Activated naive CD4-positive, alpha-beta T cell treated with anti-CD3 and anti-CD28 coated beads, Interleukin-2, amount 10 ng/mL, durations not matched to agents 5 hours and 36 hours (primary cell): ENCODE measurements around the gene PALB2. TPM values are rescaled to one million over a fixed set of nuclear protein-coding genes. Genes with fewer than 3 reads are reported as not detected.

Experiments used
- total RNA-seq, 2 experiments: library from RNA; stranded (reverse); gene quantifications; one replicate each; pipeline ENCODE4 v1.2.3, GENCODE V29; 2021

PALB2 gene
- total RNA-seq, result 10 to 100 TPM; 18.3 to 18.7 TPM

DNA sequence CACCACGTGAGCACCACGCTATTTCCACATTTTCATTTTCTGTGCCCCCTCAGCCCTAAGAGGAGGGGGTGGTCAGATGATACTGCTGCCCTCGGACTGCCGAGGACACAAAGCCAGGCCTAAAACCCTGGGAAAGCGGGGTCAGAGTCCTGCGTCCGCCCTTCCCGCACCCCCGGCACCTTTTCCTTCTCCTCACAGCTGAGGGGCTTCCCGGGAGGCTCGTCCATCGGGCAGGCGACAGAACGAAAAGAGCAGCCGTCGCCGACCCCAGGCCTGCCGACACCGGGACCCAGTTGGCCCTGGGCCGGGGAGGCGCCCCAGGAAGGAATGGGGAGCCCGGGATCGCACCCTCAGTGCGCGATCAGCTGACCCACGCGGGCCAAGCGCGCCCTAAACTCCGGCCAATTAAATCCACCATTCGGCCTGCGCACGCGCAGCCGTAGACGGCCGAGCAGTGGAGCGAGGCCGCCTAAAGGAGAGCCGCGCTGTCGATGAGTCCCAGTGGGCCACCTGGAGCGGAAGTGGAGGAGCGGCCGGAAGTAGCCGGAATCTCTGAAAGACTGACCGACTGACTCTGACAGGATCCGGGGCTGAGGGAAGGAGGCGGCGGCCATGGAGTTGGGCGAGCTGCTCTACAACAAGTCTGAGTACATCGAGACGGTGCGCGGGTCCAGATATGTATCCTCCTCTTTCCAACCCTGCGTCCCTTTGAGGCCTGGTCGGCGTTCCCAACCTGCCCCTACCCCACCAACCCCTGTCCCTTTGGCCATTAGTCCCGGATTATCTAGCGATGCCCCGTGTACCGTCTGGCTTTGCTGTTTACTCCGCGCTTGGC, at the start of gene PALB2, which contains the start of gene DCTN5:
Gene PALB2, minus strand, starts transcription at position 380 of the 835 bp plus-strand sequence. Its CDS starts 153 bp downstream, at position 227.
Gene DCTN5, plus strand, starts transcription at position 536 of the 835 bp plus-strand sequence. Its CDS starts 77 bp downstream, at position 613.

GRCh38 chr16:23678430-23679273, 37.5 kb upstream of the PALB2 start, which contains the start of gene PLK1:
TSS of gene PLK1 (plus strand) at chr16:23678889. CDS start at chr16:23678933, 44 bp downstream.

DNA sequence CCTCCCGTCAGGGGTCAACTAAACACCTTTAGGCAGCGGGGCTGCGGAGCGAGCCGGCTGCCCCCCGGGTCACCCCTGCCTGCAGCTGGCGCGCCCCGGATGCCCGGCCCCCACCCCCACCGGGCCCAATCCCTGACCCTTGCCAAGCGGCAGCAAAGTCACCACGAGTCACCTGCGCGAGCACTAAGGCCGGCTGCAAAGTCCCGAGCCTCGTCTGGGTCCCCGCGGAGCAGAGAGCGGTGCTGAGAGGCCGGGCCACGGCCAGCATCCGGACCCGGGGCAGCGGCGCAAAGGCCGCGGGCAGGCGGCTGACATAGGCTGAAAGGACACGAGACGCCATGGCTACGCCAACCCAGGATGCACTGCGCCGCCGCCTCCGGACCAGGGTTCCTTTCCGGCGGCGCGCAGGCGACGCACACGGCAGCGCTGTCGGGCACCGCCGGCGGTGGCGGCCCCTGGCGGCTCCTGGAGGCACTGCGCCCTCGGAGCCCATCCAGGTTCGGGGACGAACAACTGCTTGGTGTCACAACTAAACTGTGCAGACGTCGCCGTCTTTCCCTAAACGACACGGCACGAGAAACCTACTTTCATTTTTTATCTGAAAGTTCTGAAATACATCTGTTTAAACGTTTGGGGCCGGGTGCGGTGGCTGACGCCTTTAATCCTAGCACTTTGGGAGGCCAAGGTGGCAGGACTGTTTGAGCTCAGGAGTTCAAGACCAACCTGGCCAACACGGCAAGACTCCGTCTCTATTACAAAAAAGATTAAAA, 45.0 kb downstream of the PALB2 start, which contains the start of gene NDUFAB1:
Gene NDUFAB1, minus strand, starts transcription at position 366 of the 770 bp plus-strand sequence. Its CDS starts 26 bp downstream, at position 340.

DNA sequence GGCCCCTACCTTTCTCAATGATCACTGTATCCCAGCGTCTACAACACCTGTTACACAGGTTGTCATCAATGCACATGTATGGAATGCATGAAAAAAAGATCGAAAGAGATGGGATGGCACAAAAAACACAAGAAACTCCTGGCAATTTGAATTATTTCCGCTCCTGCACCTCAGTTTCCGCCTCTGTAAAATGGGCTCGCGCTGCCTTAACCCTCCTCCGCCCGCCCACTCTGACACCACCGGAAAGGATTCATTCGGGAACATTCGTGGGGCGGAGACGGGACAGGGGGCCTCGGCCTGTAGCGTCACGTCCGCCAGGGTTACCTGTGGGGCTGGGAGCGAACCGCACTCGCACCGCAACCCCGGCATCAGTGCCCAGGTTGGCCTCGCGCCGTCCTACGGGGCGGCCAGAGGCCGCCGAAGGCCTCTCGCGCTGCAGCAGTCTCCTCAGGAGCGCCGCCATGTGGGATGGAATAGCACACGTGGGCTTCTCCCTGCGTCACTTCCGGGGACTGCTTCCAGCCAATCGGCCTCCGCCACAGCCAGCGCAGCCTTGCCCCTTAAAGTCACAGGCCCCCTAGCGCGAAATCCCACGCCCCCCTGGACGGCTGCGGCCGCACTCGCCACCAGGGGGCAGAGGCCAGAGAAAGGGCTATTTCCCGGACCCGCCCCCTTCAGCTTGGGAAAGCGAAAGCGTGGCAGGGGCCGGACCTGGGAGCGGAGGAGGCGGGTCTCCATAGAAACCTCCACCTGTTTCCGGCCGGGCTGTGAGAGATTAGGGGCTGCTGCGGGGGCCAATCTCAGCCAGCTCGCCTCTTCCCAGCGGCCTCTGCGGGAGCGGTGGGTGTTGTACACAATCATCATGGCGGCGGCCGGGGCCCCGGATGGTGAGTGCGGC, 84.0 kb downstream of the PALB2 start, which contains the start of the genes EARS2 and UBFD1:
Gene EARS2, minus strand, starts transcription at position 470 of the 898 bp plus-strand sequence. Its CDS starts 7 bp downstream, at position 463.
Gene UBFD1, plus strand, starts transcription at position 847 of the 898 bp plus-strand sequence. Its CDS starts 16 bp downstream, at position 863.

Other genes with a start within 250 kb of the PALB2 start
- gene COG7, start 188.1 kb downstream of the PALB2 start, total RNA-seq, result 10 to 100 TPM; 17.5 to 17.6 TPM
- gene GGA2, start 130.8 kb downstream of the PALB2 start, total RNA-seq, result 100 to 1,000 TPM in 1 of 2 experiments, 10 to 100 TPM in 1; 96.9 to 103 TPM
- gene EARS2, start 84.0 kb downstream of the PALB2 start, total RNA-seq, result 10 to 100 TPM; 11.3 to 14.4 TPM
- 10 to 100 TPM; 38.5 TPM for gene UBFD1, start 83.6 kb downstream of the PALB2 start, total RNA-seq
- 10 to 100 TPM; 67.4 to 70.4 TPM for gene NDUFAB1, start 45.0 kb downstream of the PALB2 start, total RNA-seq
- gene DCTN5, start 156 bp upstream of the PALB2 start, total RNA-seq, result 10 to 100 TPM; 62.5 to 69.0 TPM
- 10 to 100 TPM; 67.6 to 69.8 TPM for gene PLK1, start 37.6 kb upstream of the PALB2 start, total RNA-seq
- gene ERN2, start 71.9 kb upstream of the PALB2 start, total RNA-seq, result not detected
- not detected for gene CHP2, start 113.7 kb upstream of the PALB2 start, total RNA-seq
- 10 to 100 TPM; 78.3 to 84.9 TPM for gene PRKCB, start 194.7 kb upstream of the PALB2 start, total RNA-seq